Erythroblast (primary cell): ENCODE measurements around the gene ISLR2.
"Not testable (repeated sequence)": the region's sequence is repeated elsewhere in the genome, so short reads cannot be mapped to it uniquely, and the experiment has no call there.

Experiments used
- GATA1 ChIP-seq: IDR thresholded peaks from 2 replicates; pipeline ENCODE4 v1.6.1; 2011; ENCODE audit warnings: low read depth, mild to moderate bottlenecking, control low read depth, low read length, moderate library complexity
- POLR2A ChIP-seq: IDR thresholded peaks from 2 replicates; pipeline ENCODE4 v1.6.1; 2011; ENCODE audit warnings: mild to moderate bottlenecking, low read length

DNA sequence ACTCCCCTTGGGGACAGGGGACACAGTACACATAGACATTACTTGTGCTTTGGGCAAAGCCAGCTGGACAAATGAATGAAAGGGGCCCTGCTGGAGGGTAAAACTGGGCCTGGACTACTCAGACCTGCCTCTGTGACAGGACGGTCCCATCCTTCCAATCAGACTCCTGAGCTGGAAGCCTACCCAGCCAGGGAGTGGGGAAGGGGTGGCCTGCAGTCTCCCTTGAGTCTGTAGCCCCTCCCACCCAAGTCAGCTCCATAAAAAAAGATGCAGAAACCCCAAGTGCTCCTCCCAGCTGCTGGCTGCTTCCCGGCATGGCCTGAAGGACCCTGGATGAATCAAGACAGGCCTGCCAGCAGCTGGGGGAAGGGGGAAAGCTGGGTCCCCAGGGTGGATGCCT is 35.8 kb upstream of the ISLR2 start:
- not testable (repeated sequence) for TF ChIP-seq POLR2A, GATA1
